Gastroesophageal sphincter (tissue), 3 donors: ENCODE results near the gene PUS1.

Experiments used
- POLR2A ChIP-seq, 2 donors: fragments of 450-650 bp; IDR thresholded peaks; one replicate each; pipeline ENCODE4 v1.6.1; 2017; ENCODE audit warnings: antibody characterized with exemption in 2 of 2, mild to moderate bottlenecking in 2 of 2, moderate library complexity in 1 of 2
- TF ChIP-seq, protein P1 (sequence below), 4 experiments: fragments of 200-600 bp in 2 of 4; fragments of 450-650 bp in 2 of 4; sonication (generic) in 1 of 4; IDR thresholded peaks; one replicate each; pipeline ENCODE4 v1.5.1; 2017 to 2019; ENCODE audit warnings: antibody characterized with exemption in 4 of 4, mild to moderate bottlenecking in 2 of 4, moderate library complexity in 2 of 4

DNA sequence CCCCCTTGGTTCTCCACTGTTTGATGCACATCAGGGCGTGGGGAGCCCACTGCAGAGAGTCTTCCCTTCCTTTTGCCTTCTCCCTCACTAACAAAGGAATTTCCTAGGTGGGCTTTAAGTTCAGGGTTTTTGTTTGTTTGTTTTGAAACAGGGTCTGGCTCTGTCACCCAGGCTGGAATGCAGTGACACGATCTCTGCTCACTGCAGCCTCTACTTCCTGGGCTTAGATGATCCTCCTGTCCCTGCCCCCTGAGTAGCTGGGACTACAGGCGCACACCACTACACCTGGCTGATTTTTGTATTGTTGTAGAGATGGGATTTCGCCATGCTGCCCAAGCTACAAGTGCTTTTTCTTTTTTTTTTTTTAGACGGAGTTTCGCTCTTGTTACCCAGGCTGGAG lies 54.5 kb downstream of the PUS1 start:
- TF ChIP-seq, protein P1, sequence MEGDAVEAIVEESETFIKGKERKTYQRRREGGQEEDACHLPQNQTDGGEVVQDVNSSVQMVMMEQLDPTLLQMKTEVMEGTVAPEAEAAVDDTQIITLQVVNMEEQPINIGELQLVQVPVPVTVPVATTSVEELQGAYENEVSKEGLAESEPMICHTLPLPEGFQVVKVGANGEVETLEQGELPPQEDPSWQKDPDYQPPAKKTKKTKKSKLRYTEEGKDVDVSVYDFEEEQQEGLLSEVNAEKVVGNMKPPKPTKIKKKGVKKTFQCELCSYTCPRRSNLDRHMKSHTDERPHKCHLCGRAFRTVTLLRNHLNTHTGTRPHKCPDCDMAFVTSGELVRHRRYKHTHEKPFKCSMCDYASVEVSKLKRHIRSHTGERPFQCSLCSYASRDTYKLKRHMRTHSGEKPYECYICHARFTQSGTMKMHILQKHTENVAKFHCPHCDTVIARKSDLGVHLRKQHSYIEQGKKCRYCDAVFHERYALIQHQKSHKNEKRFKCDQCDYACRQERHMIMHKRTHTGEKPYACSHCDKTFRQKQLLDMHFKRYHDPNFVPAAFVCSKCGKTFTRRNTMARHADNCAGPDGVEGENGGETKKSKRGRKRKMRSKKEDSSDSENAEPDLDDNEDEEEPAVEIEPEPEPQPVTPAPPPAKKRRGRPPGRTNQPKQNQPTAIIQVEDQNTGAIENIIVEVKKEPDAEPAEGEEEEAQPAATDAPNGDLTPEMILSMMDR (IDR thresholded peaks at IDR 0.05): no peak
- TF ChIP-seq POLR2A (IDR thresholded peaks at IDR 0.05): no peak
